T-cell (primary cell): Measurements from ENCODE around the gene HIC2. TPM values are rescaled to one million over a fixed set of nuclear protein-coding genes. Genes with fewer than 3 reads are reported as not detected.

Experiments used
- ATAC-seq, 4 experiments: fragments of 200-7000 bp in 3 of 4; fragments of 150-1000 bp in 1 of 4; cut with Tn5 transposase; replicated peaks in 1 of 4; 1 replicate in 3 of 4; 2 replicates in 1 of 4; pipeline ENCODE4 v1.10.0; 2021; ENCODE audit warnings: moderate library complexity in 3 of 4, mild to moderate bottlenecking in 2 of 4, moderate number of reproducible peaks in 1 of 4
- CTCF ChIA-PET, 2 donors: fragments of 300-600 bp; sonication (Branson Sonifier 250); formaldehyde crosslinking; loops; one replicate each; lab custom pipeline; 2022; ENCODE audit warnings: antibody characterized with exemption in 2 of 2; lab: Charles Lee
- POLR2A ChIA-PET, 2 donors: fragments of 300-600 bp; sonication (Branson Sonifier 250); formaldehyde crosslinking; loops; one replicate each; lab custom pipeline; 2022; ENCODE audit warnings: antibody characterized with exemption in 2 of 2; lab: Charles Lee
- DNase-seq, 35 experiments: peaks; one replicate each; pipeline versions ENCODE4 v3.0.0 to v3.0.0-alpha.2; 2013 to 2023
- H3K27ac ChIP-seq: one replicate; pipeline ENCODE4 v1.5.1; 2013; ENCODE audit warnings: low read length
- H3K27me3 ChIP-seq, 2 experiments: replicated peaks in 1 of 2; 1 replicate in 1 of 2; 2 replicates in 1 of 2; pipeline versions ENCODE4 v1.6.1 to v1.7.0; 2013; ENCODE audit warnings: low read length in 1 of 2, mixed read lengths in 1 of 2; ENCODE audit not compliant: control insufficient read depth in 2 of 2, insufficient read depth in 2 of 2; ENCODE audit errors: extremely low read depth in 1 of 2
- H3K36me3 ChIP-seq, 2 donors: 1 replicate in 1 of 2; 2 replicates in 1 of 2; pipeline versions ENCODE4 v1.6.1 to v1.7.0; 2013; ENCODE audit warnings: low read length in 1 of 2; ENCODE audit not compliant: control insufficient read depth in 2 of 2, insufficient read depth in 1 of 2; ENCODE audit errors: extremely low read depth in 1 of 2
- H3K4me1 ChIP-seq, 2 experiments: 1 replicate in 1 of 2; 2 replicates in 1 of 2; pipeline versions ENCODE4 v1.6.1 to v1.7.0; 2013; ENCODE audit warnings: low read length in 2 of 2, mixed read lengths in 1 of 2; ENCODE audit not compliant: insufficient read depth in 2 of 2, control insufficient read depth in 1 of 2; ENCODE audit errors: extremely low read depth in 1 of 2
- H3K4me3 ChIP-seq, 2 donors: 1 replicate in 1 of 2; 2 replicates in 1 of 2; pipeline versions ENCODE4 v1.5.1 to v1.7.0; 2013; ENCODE audit warnings: mild to moderate bottlenecking in 2 of 2, low read length in 1 of 2, moderate library complexity in 1 of 2; ENCODE audit not compliant: control insufficient read depth in 1 of 2; ENCODE audit errors: extremely low read depth in 1 of 2
- H3K9me3 ChIP-seq: 2 replicates; pipeline ENCODE4 v1.7.0; 2013
- H3K27ac Mint-ChIP-seq, 2 donors: one replicate each; pipeline ENCODE4 v1.8.0; 2020 to 2021; ENCODE audit warnings: mild to moderate bottlenecking in 2 of 2, mixed read lengths in 2 of 2
- H3K27me3 Mint-ChIP-seq, 2 donors: one replicate each; pipeline ENCODE4 v1.8.0; 2021 to 2022; ENCODE audit warnings: mixed read lengths in 2 of 2
- H3K36me3 Mint-ChIP-seq: one replicate; pipeline ENCODE4 v1.8.0; 2021; ENCODE audit warnings: mixed read lengths
- H3K4me1 Mint-ChIP-seq, 3 donors: one replicate each; pipeline ENCODE4 v1.8.0; 2020 to 2022; ENCODE audit warnings: mixed read lengths in 3 of 3, mild to moderate bottlenecking in 1 of 3
- H3K4me3 Mint-ChIP-seq, 3 donors: one replicate each; pipeline ENCODE4 v1.8.0; 2020 to 2022; ENCODE audit warnings: mild to moderate bottlenecking in 3 of 3, mixed read lengths in 3 of 3, moderate library complexity in 3 of 3
- H3K9me3 Mint-ChIP-seq, 3 donors: one replicate each; pipeline ENCODE4 v1.8.0; 2020 to 2022; ENCODE audit warnings: mixed read lengths in 3 of 3
- WGBS: methylation state at CpG from one replicate; pipeline ENCODE4 v1.1.5; 2013; ENCODE audit warnings: missing lambda C conversion rate; ENCODE audit not compliant: insufficient coverage; 5-methylcytosine and 5-hydroxymethylcytosine counted together
- total RNA-seq, 35 experiments: library from RNA in 6 of 35; stranded (reverse) in 6 of 35; fragments of 120-200 nt in 1 of 35; gene quantifications; one replicate each; pipeline versions ENCODE4 v1.2.1 to v1.2.4 and lab custom pipeline; 2013 to 2026

Gene HIC2
- total RNA-seq, 5 donors from 2014 or later (not counting 1 experiment from before 2014, with no cell fraction given) = 8.8 to 12.1 (median 10.0) TPM

DNA sequence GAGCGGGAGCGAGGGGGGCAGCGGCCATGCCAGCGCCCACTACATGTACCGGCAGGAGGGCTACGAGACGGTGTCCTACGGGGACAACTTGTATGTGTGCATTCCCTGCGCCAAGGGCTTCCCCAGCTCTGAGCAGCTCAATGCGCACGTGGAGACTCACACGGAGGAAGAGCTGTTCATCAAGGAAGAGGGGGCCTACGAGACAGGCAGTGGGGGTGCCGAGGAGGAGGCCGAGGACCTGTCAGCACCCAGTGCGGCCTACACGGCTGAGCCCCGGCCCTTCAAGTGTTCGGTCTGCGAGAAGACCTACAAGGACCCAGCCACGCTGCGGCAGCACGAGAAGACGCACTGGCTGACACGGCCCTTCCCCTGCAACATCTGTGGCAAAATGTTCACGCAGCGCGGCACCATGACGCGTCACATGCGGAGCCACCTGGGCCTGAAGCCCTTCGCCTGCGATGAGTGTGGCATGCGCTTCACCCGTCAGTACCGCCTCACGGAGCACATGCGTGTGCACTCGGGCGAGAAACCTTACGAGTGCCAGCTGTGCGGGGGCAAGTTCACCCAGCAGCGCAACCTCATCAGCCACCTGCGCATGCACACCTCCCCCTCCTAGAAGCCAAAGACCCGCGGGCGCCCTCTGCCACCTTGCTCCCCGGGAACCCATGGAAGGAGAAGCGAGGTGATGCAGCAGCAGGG is 29.1 kb downstream of the HIC2 start:
- H3K27me3 Mint-ChIP-seq = no peaks in the 10 kb centered on the region
- H3K9me3 Mint-ChIP-seq = no peaks in the 10 kb centered on the region
- ChIA-PET CTCF (no interaction called here), POLR2A (no interaction called here)
- Histone ChIP-seq H3K9me3 (no peaks in the 10 kb centered on the region), H3K4me1 (no peaks in the 10 kb centered on the region), H3K4me3 (no peak overlapping the region), H3K36me3 (peaks cover 18 to 28% of the 10 kb centered on the region in 2 donors), H3K27me3 (no peaks in the 10 kb centered on the region), H3K27ac (no peak overlapping the region)
- DNase-seq (peak in 2 of 35 experiments; percentile 2 to 18), ATAC-seq (peak in 1 of 4 experiments; percentile 14)
- 97% methylated on average over 48 of the region's 49 CpGs for WGBS
- no peak overlapping the region for H3K4me3 Mint-ChIP-seq
- H3K36me3 Mint-ChIP-seq = peaks cover 7% of the 10 kb centered on the region
- H3K27ac Mint-ChIP-seq = no peak overlapping the region
- no peaks in the 10 kb centered on the region for H3K4me1 Mint-ChIP-seq

GRCh38 chr22:21446827-21447690 is 29.9 kb downstream of the HIC2 start:
- Mint-ChIP-seq H3K4me1 (no peaks in the 10 kb centered on the region), H3K27me3 (no peaks in the 10 kb centered on the region), H3K4me3 (no peak overlapping the region), H3K9me3 (no peaks in the 10 kb centered on the region), H3K36me3 (peaks cover 7% of the 10 kb centered on the region), H3K27ac (no peak overlapping the region)
- H3K4me1 ChIP-seq = no peaks in the 10 kb centered on the region
- H3K36me3 ChIP-seq = peaks cover 18 to 28% of the 10 kb centered on the region in 2 donors
- H3K27me3 ChIP-seq = no peaks in the 10 kb centered on the region
- ATAC-seq = no peak
- H3K27ac ChIP-seq = no peak overlapping the region
- no peak overlapping the region for H3K4me3 ChIP-seq
- POLR2A ChIA-PET = no interaction called here
- no peaks in the 10 kb centered on the region for H3K9me3 ChIP-seq
- WGBS = 95% methylated on average over 25 of the region's 33 CpGs
- peak in 2 of 35 experiments; percentile 2 to 14 for DNase-seq
- CTCF ChIA-PET = no interaction called here

DNA sequence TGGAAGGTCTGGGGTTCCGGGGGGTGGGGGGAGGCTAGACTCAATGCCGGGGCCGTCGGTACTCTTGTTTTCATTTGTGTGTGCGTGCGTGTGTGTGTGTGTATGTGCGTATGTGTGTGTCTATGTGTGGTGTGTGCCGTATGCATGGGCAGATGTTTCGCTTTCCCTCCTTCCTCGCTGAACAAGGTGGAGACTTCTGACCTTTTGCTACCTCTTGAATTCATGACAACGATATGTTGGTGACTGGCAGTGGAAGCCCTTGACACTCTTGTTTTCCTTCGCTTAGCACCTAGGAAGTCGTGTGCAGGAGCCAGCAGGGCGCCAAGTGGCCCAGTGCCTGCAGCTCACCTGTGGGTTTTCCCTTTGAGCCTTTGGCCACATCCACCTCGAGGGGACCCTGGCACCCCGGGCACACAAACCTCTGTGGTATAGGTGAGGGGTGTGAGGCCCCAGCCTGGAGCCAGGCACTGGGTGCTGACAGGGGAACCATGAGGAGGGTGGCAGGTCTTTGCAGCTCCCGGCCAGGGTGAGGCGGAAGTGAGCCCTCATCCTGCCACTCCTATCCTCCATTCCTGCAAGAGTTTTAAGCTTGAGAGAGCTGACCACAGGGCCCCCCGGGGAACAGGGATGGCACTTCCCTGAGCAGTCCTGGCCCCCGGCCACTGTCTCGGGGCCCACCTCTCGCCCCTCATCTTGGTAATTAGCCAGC is 30.7 kb downstream of the HIC2 start:
- no peaks in the 10 kb centered on the region for H3K27me3 Mint-ChIP-seq
- POLR2A ChIA-PET = no interaction called here
- H3K9me3 ChIP-seq = no peaks in the 10 kb centered on the region
- H3K4me1 ChIP-seq = no peaks in the 10 kb centered on the region
- H3K27ac ChIP-seq = no peak overlapping the region
- H3K4me3 ChIP-seq = no peak overlapping the region
- CTCF ChIA-PET = no interaction called here
- H3K9me3 Mint-ChIP-seq = no peaks in the 10 kb centered on the region
- H3K27me3 ChIP-seq = no peaks in the 10 kb centered on the region
- H3K4me1 Mint-ChIP-seq = no peaks in the 10 kb centered on the region
- no peak for ATAC-seq
- peaks cover 18 to 28% of the 10 kb centered on the region in 2 donors for H3K36me3 ChIP-seq
- H3K4me3 Mint-ChIP-seq = no peak overlapping the region
- peak in 2 of 35 experiments; percentile 5 to 20 for DNase-seq
- no peak overlapping the region for H3K27ac Mint-ChIP-seq
- WGBS = 91% methylated on average over 20 of the region's 22 CpGs
- H3K36me3 Mint-ChIP-seq = peaks cover 7% of the 10 kb centered on the region

DNA sequence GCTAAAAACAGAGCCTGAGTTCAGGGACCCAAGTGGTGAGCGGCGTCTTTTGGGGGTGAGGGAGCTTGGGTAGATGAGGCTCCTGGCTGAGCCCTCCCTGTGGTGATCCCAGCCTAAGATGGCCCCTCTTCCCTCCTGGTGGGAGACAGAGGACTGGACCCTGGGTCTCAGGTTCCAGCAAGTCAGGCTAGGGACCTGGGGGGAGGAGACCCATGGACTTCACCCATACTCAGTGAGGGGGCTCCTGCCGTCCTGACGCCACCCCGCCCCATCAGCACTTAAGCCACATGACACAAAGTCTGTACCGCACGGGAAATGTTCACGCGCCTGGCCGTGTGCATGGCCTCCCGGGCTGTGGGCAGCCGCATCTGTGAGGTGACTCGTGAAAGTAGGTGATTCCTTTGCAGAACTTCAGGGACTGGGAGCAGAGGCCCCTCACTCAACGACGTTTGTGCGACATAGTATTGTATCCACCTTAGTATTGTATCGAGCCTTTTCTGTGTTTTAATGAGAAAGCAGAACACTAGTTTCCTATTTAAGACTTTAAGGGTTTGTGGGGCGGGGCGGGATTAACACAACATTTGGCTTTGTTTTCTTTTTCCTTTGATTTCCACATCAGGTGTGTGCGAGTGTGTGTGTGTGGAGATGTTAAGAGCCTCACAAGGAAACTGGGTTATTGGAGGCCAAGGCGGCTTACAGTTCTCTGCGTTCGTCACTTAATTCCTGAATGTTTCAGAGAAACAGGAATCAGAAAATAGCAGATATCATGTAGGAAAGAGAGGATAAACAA is 31.7 kb downstream of the HIC2 start:
- no peak overlapping the region for H3K27ac ChIP-seq
- Mint-ChIP-seq H3K4me3 (no peak overlapping the region), H3K27ac (no peak overlapping the region), H3K9me3 (no peaks in the 10 kb centered on the region), H3K27me3 (no peaks in the 10 kb centered on the region), H3K36me3 (peaks cover 7% of the 10 kb centered on the region), H3K4me1 (no peaks in the 10 kb centered on the region)
- H3K9me3 ChIP-seq = no peaks in the 10 kb centered on the region
- H3K27me3 ChIP-seq = no peaks in the 10 kb centered on the region
- ATAC-seq (no peak), DNase-seq (peak in 1 of 35 experiments; percentile 3)
- no peak overlapping the region for H3K4me3 ChIP-seq
- peaks cover 17 to 19% of the 10 kb centered on the region in 2 donors for H3K36me3 ChIP-seq
- ChIA-PET CTCF (no interaction called here), POLR2A (interaction anchor here in 1 of 2 donors (0.6 kb wide), 1 partner anchor 1491 kb away, joined by 8 read pairs; no protein-coding TSS in a partner anchor)
- WGBS = 92% methylated on average over 12 of the region's 23 CpGs
- H3K4me1 ChIP-seq = no peaks in the 10 kb centered on the region

DNA sequence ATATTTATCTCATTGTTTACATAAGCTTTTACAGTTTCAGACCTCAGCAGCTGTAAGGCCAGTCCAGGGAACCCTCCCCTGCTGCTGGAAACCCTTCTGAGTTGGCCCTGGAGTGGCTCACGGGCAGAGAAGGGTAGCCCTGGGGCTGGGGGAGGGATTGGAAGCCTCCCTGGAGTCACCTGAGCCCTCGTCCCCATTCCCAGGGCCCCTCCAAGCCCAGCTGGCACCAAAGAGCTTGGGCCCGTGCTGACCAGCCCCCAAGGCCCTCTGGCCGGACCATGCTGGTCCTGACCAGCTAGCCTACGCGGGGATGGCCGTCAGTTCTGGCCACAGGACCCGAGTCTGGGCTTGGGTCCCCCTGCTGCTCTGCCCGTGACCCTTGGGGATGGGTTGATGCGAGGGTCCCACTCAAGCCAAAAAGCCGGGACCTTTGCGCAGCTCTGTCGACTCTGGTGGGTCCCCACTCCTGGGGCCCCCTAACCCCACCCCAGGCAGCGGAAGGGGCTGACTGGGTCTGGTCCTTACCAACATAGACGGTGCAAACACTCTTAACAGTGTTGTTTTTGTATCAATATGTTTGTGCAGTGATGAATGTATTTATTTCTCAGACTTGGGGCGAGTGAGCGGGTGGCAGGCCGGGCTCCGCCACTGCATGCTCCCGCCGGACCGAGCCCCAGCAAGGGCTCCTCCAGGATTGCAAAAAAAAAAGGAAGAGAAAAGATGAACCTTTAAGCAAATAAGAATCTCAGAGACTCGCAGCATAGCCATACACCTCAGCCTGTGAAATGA is 32.6 kb downstream of the HIC2 start:
- Mint-ChIP-seq H3K4me3 (no peak overlapping the region), H3K27me3 (no peaks in the 10 kb centered on the region), H3K36me3 (peaks cover 7% of the 10 kb centered on the region), H3K9me3 (no peaks in the 10 kb centered on the region), H3K27ac (no peak overlapping the region), H3K4me1 (no peaks in the 10 kb centered on the region)
- DNase-seq (peak in 2 of 35 experiments; percentile 4 to 21), ATAC-seq (no peak)
- Histone ChIP-seq H3K27ac (no peak overlapping the region), H3K36me3 (peaks cover 11 to 17% of the 10 kb centered on the region in 2 donors), H3K27me3 (no peaks in the 10 kb centered on the region), H3K4me1 (no peaks in the 10 kb centered on the region), H3K4me3 (no peak overlapping the region), H3K9me3 (no peaks in the 10 kb centered on the region)
- WGBS = 94% methylated on average over 16 of the region's 23 CpGs
- CTCF ChIA-PET = no interaction called here
- POLR2A ChIA-PET = no interaction called here
